ENCODE data around the gene EXOSC10.

The EXOSC10 gene

DNA sequence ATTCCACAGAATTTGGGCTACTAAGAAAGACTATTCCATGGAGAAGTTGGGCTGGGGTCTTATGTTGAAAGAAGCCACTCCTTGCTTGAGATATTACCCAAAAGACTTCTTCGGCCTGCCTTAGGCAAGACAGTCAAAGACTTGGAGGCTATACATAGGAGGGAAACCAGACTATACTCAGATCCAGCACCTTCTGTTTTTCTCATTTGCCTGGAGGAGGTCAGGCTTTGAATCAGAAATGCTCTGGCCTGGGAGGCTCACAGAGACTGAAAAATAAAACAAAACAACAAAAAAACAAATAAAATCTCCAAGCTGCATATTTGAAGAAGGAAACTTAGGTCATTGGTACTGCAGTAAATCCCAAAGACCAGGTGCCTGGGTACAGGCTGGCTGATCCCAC lies 38.4 kb upstream of the EXOSC10 start:
- TF ChIP-seq NFIC (IDR thresholded peaks at IDR 0.05) (no peak), CREB1 (IDR thresholded peaks at IDR 0.05; ENCODE audit: low read depth) (no peak)

DNA sequence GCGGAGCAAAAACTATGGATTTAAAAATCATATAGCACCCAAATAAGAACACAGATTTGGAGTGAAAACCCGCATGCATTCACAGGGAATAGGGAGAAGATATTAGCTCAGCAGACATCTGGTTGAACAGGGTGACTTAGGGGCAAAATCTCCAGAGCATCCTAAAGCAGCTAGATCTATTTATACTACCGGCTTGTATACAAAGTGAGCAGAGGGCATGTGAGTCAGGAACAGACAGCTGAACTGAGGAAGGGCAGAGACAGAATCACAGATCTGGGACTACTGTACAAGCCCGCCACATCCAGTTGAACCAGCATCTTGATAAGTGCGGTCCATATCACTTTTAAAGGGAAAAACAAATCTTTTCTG lies 35.2 kb upstream of the EXOSC10 start:
- no peak for TF ChIP-seq EP300 (IDR thresholded peaks at IDR 0.05; ENCODE audit: borderline replicate concordance)
- no peak for TF ChIP-seq TAF1 (IDR thresholded peaks at IDR 0.05; ENCODE audit: low read depth)
- TF ChIP-seq USF1 (IDR thresholded peaks at IDR 0.05) = no peak
- TF ChIP-seq NFIC (IDR thresholded peaks at IDR 0.05) = no peak
- no peak for TF ChIP-seq CEBPB (IDR thresholded peaks at IDR 0.05)
- TF ChIP-seq EGR1 (IDR thresholded peaks at IDR 0.05) = no peak
- no peak for TF ChIP-seq YY1 (IDR thresholded peaks at IDR 0.05; ENCODE audit: low read depth)
- TF ChIP-seq TCF12 (IDR thresholded peaks at IDR 0.05; ENCODE audit: low read depth) = no peak
- TF ChIP-seq, protein P1, sequence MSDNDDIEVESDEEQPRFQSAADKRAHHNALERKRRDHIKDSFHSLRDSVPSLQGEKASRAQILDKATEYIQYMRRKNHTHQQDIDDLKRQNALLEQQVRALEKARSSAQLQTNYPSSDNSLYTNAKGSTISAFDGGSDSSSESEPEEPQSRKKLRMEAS (IDR thresholded peaks at IDR 0.05) = no peak
- no peak for TF ChIP-seq TEAD4 (IDR thresholded peaks at IDR 0.05)
- TF ChIP-seq RAD21 (IDR thresholded peaks at IDR 0.05; ENCODE audit: low read depth) = no peak
- no peak for TF ChIP-seq CREB1 (IDR thresholded peaks at IDR 0.05; ENCODE audit: low read depth)
- TF ChIP-seq, protein P2, sequence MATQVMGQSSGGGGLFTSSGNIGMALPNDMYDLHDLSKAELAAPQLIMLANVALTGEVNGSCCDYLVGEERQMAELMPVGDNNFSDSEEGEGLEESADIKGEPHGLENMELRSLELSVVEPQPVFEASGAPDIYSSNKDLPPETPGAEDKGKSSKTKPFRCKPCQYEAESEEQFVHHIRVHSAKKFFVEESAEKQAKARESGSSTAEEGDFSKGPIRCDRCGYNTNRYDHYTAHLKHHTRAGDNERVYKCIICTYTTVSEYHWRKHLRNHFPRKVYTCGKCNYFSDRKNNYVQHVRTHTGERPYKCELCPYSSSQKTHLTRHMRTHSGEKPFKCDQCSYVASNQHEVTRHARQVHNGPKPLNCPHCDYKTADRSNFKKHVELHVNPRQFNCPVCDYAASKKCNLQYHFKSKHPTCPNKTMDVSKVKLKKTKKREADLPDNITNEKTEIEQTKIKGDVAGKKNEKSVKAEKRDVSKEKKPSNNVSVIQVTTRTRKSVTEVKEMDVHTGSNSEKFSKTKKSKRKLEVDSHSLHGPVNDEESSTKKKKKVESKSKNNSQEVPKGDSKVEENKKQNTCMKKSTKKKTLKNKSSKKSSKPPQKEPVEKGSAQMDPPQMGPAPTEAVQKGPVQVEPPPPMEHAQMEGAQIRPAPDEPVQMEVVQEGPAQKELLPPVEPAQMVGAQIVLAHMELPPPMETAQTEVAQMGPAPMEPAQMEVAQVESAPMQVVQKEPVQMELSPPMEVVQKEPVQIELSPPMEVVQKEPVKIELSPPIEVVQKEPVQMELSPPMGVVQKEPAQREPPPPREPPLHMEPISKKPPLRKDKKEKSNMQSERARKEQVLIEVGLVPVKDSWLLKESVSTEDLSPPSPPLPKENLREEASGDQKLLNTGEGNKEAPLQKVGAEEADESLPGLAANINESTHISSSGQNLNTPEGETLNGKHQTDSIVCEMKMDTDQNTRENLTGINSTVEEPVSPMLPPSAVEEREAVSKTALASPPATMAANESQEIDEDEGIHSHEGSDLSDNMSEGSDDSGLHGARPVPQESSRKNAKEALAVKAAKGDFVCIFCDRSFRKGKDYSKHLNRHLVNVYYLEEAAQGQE (IDR thresholded peaks at IDR 0.05; ENCODE audit: low read depth) = no peak
- no peak for TF ChIP-seq FOXM1 (IDR thresholded peaks at IDR 0.05; ENCODE audit: borderline replicate concordance, low read depth)
- TF ChIP-seq ZBTB7A (IDR thresholded peaks at IDR 0.05; ENCODE audit: low read depth) = no peak

DNA sequence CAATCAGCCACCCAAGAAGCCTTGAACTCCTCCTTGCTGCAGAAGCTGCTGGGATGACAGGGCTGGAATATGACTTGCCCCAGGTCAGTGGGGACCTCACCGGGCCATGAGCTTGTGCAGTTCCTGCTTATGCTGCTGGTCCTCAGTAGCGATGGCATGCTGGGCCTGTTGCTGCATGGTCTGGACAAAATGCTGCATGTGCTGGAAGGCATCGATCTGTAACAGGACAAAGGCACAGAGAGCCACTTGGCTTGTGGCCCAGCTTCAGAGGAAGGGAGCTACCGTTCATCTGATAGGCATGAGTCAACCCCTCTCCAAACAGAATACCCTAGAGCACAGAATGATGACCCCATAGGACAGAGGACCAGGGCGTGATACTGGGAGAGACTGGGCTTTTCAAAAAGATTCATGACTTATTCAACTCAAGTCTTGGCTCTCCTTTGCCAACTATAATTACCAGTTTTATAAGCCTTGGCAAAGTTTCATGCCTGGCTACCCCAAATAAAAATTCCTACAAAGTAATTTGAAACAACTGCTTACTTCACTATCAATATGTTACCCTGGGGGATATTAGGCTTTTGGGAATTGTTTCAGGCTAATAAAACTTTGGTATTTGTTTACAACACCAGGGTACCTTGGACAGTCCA lies 34.7 kb upstream of the EXOSC10 start:
- TF ChIP-seq, protein P1 (IDR thresholded peaks at IDR 0.05) = no peak
- peak; percentile 32 for TF ChIP-seq NFIC (IDR thresholded peaks at IDR 0.05)

DNA sequence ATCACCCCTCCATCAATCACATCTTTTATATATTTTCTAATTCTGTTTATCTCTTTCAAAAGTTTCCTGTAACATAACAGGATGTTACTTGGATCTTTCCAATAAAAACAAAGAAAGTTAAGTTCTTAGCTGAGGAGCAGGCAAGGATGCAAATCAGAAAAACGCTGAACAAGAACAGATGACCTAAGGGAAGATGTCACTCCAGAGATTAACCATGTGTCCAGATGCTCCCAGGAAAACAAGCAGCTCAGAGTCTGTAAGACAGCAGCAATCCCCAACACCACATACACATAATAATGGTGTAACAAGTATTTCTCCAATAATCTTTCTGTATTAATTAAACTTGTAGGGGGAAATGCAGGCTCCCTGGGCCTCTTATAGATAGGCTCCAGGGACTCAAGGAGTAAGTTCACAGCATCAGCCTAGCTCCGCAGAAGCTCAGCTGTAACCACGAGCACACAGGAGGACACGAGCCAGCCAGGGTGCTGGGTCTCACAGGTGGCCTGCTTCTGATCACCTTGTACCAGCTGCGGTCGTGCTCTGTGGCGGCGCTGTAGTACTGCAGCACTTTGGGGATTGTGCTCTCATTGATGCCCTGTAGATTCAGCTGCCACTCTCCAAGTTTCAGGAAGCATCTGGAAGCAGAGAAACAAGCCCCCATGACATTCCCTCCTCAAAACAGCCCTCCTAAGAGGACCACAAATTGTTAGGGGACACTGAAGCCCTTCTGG lies 33.1 kb upstream of the EXOSC10 start:
- TF ChIP-seq, protein P1 (IDR thresholded peaks at IDR 0.05) = no peak
- TF ChIP-seq ZBTB7A (IDR thresholded peaks at IDR 0.05; ENCODE audit: low read depth) (no peak), FOXM1 (IDR thresholded peaks at IDR 0.05; ENCODE audit: borderline replicate concordance, low read depth) (no peak), USF1 (IDR thresholded peaks at IDR 0.05) (no peak), CEBPB (IDR thresholded peaks at IDR 0.05) (no peak), EGR1 (IDR thresholded peaks at IDR 0.05) (no peak), CREB1 (IDR thresholded peaks at IDR 0.05; ENCODE audit: low read depth) (no peak), TCF12 (IDR thresholded peaks at IDR 0.05; ENCODE audit: low read depth) (no peak), RAD21 (IDR thresholded peaks at IDR 0.05; ENCODE audit: low read depth) (no peak), NFIC (IDR thresholded peaks at IDR 0.05) (no peak), YY1 (IDR thresholded peaks at IDR 0.05; ENCODE audit: low read depth) (no peak), TEAD4 (IDR thresholded peaks at IDR 0.05) (no peak), TAF1 (IDR thresholded peaks at IDR 0.05; ENCODE audit: low read depth) (no peak), EP300 (IDR thresholded peaks at IDR 0.05; ENCODE audit: borderline replicate concordance) (no peak)
- TF ChIP-seq, protein P2 (IDR thresholded peaks at IDR 0.05; ENCODE audit: low read depth) = no peak

DNA sequence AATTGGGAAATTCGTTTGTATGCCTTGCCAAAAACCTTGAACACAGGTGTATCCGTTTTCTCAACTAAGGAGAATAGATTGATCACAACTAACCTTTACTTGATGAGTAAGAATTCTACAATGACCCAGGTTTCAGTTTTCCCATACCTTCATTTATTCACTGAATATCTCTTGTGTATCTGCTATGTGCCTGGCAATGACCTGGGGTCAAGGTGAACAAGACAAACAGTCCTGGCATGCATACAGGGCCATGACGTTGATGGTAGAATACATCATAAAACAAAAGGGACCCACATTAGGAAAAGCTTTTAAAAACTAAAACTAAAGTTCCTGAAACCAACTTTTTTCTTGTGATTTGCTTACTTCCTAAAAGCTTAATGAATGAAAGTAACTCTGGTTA lies 32.1 kb upstream of the EXOSC10 start:
- TF ChIP-seq USF1 (IDR thresholded peaks at IDR 0.05) (no peak), TAF1 (IDR thresholded peaks at IDR 0.05; ENCODE audit: low read depth) (no peak), NFIC (IDR thresholded peaks at IDR 0.05) (no peak), YY1 (IDR thresholded peaks at IDR 0.05; ENCODE audit: low read depth) (no peak), TCF12 (IDR thresholded peaks at IDR 0.05; ENCODE audit: low read depth) (no peak), CREB1 (IDR thresholded peaks at IDR 0.05; ENCODE audit: low read depth) (no peak), EGR1 (IDR thresholded peaks at IDR 0.05) (no peak), EP300 (IDR thresholded peaks at IDR 0.05; ENCODE audit: borderline replicate concordance) (no peak), ZBTB7A (IDR thresholded peaks at IDR 0.05; ENCODE audit: low read depth) (no peak), TEAD4 (IDR thresholded peaks at IDR 0.05) (no peak), CEBPB (IDR thresholded peaks at IDR 0.05) (no peak), FOXM1 (IDR thresholded peaks at IDR 0.05; ENCODE audit: borderline replicate concordance, low read depth) (no peak), RAD21 (IDR thresholded peaks at IDR 0.05; ENCODE audit: low read depth) (no peak)
- TF ChIP-seq, protein P2 (IDR thresholded peaks at IDR 0.05; ENCODE audit: low read depth) = no peak
- TF ChIP-seq, protein P1 (IDR thresholded peaks at IDR 0.05) = no peak
